LHCN-M2 (cell line): Measurements from ENCODE around the gene MED12. TPM values are rescaled to one million over a fixed set of nuclear protein-coding genes. Genes with fewer than 3 reads are reported as not detected.
A peak's percentile ranks its signal among the peaks of the same experiment; 100 is the strongest.

Experiments
- DNase-seq: peaks from one replicate; pipeline ENCODE4 v3.0.0-alpha.2; 2012; ENCODE audit warnings: low read depth
- total RNA-seq: library from RNA; depleted of rRNA; stranded (reverse); fragments of >200 nt; gene quantifications from 2 replicates; pipeline ENCODE4 v1.2.3, GENCODE V29; 2014

MED12 gene
- total RNA-seq, 1 experiment from 2014 or later: 21.3 TPM

DNA sequence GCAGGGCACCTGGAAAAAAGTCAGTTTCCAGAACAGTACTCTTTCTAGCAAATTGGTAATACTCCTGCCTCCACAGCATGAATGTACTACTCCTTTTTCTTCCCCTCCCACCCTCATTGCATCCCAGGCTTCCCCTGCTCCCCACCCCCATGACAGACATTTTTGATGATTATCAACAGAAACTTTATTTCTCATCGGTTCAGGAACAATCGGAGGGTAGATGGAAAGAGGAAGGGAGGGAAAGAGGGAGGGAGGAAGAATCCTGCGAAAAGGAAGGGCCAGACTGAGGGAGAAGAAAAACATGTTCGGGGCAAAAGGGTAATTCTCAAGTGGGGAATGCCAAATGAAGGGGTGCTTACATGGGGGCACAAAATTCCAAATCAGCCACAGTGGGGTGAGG, 11.2 kb upstream of the MED12 start:
- no peak for DNase-seq

DNA sequence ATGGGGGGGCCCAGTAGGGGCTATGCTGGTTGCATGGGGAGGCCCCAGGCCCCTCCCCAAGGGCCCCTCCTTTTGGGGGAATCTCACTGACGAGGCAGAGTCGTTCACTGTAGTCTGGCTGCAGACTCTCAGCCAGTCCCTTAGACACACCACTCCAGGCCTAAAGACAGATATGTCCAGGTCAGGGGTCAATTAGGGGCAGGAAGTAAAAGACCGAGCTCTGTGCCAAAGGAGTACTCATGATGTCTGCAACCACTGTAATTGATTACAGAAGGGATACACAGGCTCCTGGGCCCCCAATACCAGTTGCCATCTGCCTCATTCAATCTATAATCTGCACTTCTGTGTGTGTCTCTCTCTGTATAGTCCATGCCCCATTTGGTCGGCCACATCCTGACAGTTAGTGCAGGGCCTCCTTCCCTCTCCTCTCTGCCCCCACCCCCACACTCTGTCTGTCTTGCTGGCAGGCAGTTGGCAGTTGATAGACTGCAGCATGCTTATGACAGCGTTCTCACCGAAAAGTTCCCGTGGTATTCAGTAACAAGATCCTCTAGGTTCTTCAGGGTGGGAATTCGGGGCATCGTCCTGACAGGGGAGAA, 10.5 kb upstream of the MED12 start:
- DNase-seq: no peak

DNA sequence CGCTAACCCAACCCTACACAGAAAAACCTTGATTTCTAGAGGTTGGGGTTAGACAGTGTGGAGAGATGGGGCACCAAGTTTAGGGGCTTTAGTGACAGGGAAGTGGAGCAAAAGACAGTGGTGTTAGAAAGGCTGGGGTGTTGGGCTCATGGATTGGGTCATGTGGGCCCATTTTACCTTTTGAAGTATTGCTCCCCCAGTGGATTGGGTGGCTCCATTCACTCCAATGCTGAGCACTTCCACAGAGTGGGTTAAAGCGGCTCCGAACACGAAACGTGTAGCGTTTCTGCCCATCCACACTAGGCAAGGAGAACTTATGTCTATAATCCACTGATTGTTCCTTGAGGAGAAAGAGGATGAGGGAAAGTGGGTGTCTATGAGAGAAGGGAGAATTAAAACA, 9.3 kb upstream of the MED12 start:
- DNase-seq: no peak

DNA sequence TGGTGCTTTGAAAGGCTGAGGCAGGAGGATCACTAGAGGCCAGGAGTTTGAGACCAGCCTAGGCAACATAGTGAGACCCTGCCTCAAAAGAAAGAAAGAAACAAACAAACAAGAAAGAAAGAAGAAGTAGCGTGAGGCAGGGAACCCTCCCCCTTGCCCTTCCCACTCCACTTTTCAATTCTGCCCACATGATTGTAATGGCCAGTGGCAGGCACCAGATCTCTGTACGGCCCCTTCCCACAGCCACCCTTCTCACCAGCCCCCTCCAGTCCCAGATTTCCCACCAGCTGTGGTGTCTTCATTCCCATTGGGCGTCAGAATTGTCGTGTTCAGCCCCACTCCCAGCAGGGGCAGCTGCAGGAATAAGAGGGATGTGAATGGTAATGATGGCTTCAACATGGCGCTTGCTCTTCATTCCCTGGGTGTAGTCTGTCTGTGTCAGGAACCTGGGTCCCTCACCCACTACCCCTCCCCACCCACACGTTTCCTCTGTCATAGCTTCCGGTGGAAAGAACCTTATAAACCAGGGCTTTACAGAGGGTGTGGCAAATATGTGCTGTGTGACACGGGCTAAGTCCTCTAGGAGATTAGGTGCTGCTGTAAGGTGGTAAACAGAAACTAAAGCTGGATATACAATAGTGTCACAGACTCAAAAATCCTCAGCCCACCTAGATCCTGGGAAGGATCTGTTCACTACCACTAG, 7.1 kb upstream of the MED12 start, which contains the start of gene IL2RG:
IL2RG (minus strand) TSS at position 437 of the 703 bp plus-strand sequence; CDS start at position 399, 38 bp downstream.
- DNase-seq: no peak

DNA sequence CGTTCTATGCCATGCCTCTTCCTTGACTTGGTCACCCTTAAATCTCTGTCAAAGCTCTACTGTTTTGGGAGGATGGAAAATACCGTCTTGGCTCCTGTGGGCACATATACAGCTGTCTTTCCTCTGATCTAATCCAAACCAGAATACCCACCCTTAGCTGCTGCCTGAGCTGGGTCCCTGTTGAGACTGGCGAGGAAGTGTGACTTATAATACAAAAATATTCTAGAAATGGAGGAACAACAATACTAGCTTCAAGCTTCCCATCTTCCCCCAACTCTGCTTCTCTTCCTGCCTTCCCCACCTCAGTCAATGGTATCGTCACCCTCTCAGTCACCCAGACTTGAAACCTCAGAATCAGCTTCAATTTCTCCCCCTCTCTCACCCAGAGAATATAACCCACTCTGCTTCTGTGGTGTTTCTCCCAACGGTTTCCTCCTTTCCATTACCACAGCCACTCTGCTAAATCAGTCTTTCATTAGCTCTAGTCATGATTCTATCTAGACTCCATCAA, 6.4 kb upstream of the MED12 start:
- DNase-seq: no peak

DNA sequence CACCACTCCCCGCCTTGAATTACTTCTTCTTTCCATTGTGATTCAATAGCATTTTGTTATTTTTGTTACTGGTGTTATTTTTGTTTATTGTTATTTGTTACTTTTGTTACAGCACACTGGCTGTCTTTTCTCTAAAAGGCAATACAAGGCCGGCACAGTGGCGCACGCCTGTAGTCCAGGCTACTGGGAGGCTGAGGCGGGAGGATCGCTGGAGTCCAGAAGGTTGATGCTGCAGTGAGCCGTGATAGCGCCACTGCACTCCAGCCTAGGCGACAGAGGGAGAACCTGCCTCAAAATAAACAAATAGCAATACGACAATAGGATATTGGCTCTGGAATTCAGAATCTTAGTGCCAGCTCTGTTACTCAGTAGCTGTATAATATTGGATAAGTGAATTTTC, 1.0 kb upstream of the MED12 start:
- no peak for DNase-seq

DNA sequence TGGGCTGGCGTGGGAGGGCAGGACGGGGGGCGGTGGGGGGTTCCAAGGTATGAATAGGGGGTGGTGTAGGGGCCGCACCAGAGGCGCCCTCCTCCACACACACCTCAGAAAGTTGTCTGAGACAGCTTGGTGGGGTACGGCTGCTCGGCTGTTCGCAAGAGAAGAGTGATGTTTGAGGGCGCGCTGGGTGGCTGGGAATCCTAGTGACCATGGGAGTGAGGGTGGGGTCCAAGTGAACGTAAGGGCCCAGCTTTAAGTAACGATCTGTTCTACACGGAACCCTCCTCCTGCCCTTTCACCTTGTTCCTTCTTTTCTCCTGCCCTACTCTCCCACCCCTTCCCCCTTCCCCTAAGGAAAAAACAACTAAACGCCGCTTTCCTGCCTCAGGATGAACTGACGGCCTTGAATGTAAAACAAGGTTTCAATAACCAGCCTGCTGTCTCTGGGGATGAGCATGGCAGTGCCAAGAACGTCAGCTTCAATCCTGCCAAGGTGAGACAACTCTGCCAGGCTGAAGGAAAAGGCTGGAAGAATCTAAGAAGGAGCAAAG, 664 bp downstream of the MED12 start:
- DNase-seq: no peak

DNA sequence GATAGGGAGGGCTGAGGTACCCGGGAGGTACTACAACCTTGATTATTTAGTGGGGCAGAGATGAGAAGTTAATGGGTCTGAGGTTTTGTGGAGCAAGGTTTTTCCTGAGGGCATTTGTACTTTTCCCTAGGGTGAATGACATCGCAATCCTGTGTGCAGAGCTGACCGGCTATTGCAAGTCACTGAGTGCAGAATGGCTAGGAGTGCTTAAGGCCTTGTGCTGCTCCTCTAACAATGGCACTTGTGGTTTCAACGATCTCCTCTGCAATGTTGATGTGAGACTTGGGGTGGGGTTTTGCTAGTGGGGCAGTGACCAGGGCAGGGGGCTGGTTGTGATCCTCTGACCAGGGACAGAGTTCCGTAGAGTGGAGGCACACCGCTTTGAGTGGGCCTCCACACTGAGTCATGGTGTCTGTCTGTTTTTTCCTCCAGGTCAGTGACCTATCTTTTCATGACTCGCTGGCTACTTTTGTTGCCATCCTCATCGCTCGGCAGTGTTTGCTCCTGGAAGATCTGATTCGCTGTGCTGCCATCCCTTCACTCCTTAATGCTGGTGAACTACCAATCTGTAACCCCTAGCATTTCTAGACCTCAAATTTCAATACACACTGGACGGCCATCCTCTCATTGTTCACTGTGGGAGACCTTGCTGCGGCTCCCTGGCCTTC, 9.9 kb downstream of the MED12 start:
- peak; percentile 58 for DNase-seq

DNA sequence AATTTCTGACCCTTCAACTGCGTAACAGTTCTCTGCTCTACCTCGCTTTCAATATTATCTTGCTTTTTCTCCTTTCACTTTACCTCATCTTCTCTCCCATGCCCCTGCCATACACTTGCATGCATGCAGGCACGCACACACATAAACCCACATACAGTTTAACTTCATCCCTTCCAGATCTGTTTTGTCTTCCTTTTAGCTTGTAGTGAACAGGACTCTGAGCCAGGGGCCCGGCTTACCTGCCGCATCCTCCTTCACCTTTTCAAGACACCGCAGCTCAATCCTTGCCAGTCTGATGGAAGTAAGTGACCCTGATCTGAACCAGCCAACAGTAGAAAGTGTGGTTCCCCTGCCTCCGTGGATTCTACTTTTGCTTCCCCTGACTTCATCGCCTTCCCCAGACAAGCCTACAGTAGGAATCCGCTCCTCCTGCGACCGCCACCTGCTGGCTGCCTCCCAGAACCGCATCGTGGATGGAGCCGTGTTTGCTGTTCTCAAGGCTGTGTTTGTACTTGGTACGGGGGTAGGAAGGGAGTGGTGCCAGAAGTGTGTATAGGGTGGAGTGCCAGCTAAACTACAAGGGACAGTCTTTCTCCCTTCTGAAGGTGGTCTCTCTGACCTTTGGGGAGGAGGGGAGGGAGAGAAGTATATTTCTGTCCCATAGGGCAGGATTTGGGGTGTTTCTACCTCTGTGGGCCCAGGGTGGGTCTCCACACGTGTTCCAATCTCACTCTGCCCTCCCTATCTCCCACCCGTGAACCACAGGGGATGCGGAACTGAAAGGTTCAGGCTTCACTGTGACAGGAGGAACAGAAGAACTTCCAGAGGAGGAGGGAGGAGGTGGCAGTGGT, 10.7 kb downstream of the MED12 start:
- peak; percentile 42 for DNase-seq

DNA sequence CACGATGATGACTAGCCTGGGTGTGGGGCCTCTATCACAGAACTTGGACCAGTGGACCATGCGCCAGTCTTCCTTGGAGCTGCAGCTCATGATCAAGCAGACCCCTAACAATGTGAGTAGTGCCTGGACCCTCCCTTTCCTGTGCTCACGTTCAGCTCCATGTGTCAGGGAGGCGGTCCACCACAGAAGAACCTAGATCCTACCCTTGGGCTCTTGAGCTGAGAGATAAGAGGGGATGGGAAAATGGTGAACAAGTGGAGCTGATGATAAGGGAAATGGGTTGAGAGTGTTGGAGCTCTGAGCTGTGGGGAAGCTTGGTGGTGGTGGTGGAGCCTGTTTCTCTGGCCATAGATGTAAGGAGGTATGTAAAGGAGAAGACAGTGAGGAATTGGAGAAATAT, 13.1 kb downstream of the MED12 start:
- no peak for DNase-seq

DNA sequence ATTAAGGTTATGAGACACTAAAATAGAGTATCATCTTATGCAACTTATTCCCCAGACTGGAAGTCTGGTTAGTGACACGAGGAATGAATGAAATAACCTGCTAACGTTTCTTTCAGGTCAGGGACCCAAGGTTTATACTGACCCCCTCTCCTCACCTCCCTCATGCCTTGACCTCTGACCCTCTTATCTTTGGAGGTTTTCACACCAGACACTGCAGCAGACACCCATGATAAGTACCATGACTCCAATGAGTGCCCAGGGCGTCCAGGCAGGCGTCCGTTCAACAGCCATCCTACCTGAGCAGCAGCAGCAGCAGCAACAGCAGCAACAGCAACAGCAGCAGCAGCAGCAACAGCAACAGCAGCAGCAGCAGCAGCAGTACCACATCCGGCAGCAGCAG, 22.0 kb downstream of the MED12 start:
- no peak for DNase-seq

DNA sequence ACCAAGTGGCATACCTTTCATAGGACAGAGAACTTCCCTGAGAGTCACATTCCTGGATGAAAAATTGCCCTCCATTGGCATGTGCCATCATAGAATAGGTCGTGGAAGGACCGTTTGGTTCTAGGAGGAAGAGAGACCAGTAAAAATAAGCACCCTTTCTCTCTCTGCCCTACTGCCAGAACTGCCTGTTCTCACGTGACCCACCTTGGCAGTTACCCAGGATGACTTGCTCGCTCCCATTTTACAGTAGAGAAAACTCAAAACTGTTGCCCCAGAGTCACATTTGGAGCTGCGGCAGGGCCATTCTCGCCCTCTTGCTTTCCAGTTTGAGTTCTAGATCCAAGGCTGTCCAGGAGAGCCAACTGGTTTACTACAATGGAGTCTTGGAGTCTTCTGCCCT, 25.1 kb downstream of the MED12 start:
- DNase-seq: no peak

DNA sequence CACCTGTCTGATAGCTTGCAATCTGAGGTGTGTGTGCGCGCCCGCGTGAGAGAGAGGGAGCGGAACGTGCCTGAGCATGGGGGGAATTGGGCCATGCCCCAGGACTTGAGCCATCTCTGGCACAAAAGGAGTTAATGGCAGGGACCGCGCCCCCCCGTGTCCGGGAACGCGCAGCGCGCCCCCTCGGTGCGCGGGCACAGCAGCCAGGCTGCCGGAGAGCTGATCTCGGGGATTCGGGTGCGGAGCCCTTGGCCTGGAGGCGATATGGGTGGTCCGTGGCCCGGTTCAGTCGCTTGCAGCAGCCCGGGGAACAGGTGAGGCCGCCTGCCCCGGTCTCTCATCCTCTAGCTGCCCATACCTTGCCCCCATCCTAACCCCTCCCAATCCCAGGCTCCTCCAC, 26.3 kb downstream of the MED12 start, which contains the start of gene NLGN3:
NLGN3 (plus strand) TSS at position 191 of the 400 bp plus-strand sequence. CDS start 2,909 bp downstream, outside the sequence.
- no peak for DNase-seq

DNA sequence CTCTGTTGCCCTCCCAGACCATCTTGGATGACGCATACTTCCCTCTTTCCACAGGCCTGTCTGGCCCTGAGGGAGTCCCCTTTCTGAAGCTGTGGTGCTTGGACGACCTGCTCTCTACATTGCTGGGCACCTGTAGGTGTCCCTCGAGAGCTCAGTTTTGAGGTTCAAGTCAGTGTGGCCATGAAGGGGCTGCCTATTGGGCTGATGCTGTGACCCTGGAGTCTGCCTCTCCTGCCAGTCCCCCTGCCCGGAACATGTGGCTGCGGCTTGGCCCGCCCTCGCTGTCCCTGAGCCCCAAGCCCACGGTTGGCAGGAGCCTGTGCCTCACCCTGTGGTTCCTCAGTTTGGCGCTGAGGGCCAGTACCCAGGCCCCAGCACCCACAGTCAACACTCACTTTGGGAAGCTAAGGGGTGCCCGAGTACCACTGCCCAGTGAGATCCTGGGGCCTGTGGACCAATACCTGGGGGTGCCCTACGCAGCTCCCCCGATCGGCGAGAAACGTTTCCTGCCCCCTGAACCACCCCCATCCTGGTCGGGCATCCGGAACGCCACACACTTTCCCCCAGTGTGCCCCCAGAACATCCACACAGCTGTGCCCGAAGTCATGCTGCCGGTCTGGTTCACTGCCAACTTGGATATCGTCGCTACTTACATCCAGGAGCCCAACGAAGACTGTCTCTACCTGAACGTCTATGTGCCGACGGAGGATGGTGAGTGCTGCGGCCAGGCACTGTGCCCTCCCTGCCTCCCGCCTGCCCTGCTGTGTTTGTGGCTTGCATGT, 29.3 kb downstream of the MED12 start:
- DNase-seq: no peak

DNA sequence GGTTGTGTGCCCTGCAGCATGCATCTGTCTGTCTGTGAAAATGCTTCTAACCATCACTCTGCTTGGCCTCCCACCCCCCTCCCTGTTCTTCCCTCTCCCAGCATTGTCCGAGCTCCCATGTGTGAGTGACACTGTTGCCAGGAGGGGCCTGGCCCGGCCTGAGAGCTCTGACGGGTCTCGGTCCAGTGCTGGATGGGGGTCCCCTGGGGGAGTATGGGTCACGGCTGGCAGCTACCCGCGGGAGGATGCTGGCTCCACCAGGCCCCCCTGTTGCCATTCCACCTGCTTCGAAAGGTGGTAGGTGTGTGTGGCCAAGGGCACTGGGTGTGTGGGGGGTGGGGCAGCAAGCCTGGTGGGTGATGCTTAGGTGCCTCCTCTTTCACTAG, 29.9 kb downstream of the MED12 start:
- DNase-seq: no peak

DNA sequence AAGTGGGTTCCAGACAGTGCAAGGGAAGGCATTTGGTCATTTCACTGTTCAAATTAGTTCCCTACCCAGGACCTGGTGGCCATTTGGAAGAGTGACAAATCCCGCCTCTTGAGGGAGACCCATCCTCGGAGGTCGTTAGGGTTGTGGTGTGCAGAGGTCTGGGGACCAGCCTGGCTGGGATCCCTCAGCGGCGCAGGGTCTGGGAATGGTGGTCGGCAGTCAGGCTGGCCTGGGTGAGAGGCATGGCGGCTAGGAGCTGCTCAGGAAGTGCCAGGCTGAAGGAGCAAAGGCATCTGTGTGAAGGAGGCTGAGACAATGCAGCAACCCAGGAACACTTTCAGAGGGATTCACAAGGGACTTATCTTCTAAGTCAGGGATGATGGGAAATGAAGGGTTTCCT, 33.0 kb downstream of the MED12 start:
- DNase-seq: no peak

DNA sequence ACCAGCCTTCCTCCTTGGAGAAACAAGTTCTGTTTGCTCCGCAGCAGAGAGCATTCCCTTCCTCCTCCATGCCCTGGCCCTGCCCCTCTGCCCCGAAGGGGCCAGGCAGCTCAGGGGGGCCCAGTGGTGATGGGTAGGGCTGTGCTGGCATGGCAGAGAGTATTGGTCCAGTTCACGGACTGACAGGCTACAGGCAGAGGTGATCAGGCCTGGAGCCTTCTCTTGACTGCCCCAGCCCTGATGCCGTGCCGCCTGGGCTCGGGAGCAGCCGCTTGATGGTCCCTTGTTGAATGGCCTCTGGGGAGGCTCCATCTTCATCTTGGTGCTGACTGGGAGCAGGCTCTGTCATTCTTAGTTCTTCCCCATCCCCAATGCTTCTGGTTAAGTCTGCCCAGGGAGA, 35.8 kb downstream of the MED12 start:
- no peak for DNase-seq

DNA sequence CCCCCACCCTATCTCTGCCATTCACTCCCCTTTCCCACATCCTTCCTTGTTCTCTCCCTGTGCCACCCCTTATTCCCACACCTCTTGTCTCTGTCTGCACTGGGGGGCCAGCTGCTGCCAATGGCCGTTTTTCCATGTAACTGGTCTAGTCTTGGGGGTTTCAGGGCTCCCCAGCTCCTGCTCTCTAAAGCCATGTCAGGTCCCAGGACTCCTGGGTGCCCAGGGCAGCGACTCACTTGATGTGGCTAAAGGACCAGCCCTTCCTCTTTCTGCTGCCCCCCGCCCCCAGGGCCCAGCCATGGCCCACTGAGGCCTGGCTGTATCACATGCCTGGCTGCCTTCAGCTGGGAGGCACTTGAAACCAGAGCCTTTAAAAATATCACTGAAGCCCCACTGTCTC, 36.2 kb downstream of the MED12 start:
- DNase-seq: no peak

DNA sequence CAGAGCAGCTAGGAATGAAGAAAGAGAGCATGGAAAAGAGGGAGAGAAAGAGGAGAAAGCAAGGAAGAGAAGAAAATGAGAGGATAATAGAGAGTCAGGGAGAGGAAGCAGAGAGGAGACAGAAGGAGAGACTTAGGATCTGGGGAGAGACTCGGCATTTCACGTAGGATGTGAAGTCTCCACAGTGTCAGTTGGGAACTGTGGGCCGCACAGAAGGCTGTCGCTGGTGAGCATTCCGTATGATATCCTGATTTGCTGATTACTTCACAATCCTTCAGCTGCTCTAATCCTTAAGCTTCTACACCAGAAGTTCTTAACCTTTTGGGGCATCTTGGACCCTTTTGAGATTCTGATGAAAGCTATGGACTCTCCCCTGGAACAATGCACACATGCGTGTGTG, 40.2 kb downstream of the MED12 start:
- no peak for DNase-seq

DNA sequence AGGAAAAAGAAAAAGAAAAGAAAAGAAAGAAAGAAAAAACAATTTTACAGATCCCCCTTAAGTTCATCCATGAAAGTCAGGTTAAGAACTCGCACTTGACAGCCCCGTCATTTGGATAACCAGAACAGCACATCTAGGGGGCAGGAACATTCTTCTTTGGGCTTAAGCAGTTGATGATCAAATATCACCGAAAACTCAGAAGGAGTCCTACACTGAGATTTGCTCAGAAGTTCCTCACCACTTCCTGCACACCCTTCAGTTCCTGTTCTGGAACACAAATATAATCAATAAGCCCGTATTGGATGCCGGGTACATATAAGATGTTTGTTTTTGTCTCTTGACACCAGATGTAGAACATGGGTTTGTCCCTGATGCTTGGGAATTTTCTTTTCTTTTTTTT, 40.9 kb downstream of the MED12 start:
- DNase-seq: no peak

DNA sequence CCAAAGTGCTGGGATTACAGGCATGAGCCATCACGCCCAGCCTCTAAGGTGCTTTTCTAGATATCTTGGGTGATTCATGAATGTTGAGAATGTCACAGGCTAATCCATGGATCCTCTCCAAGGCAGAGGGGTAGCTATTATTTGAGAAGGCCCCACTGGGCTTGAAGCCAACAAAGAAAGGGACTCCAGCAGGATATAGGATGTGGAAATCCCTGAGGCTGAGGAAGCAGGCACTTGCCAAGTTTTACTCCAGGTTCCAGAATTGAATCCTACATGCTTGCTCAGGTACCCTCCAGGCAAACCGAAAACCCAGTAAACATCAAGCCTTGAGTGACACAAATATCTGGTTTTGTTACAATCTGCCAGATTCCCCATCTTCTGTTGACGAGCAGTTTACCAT, 42.1 kb downstream of the MED12 start:
- no peak for DNase-seq
